NCI-H2029 treated with DMSO at 0.1 percent for 48 hours (cell line): Measurements from ENCODE around the gene UBC.
"Not testable (repeated sequence)": the region's sequence is repeated elsewhere in the genome, so short reads cannot be mapped to it uniquely, and the experiment has no call there.

Experiments
- DNase-seq: peaks from one replicate; lab custom pipeline; 2025; lab: John Stamatoyannopoulos, UW

Gene UBC

GRCh38 chr12:124915239-124916236 lies 1.1 kb upstream of the UBC start:
- no peak for DNase-seq

DNA sequence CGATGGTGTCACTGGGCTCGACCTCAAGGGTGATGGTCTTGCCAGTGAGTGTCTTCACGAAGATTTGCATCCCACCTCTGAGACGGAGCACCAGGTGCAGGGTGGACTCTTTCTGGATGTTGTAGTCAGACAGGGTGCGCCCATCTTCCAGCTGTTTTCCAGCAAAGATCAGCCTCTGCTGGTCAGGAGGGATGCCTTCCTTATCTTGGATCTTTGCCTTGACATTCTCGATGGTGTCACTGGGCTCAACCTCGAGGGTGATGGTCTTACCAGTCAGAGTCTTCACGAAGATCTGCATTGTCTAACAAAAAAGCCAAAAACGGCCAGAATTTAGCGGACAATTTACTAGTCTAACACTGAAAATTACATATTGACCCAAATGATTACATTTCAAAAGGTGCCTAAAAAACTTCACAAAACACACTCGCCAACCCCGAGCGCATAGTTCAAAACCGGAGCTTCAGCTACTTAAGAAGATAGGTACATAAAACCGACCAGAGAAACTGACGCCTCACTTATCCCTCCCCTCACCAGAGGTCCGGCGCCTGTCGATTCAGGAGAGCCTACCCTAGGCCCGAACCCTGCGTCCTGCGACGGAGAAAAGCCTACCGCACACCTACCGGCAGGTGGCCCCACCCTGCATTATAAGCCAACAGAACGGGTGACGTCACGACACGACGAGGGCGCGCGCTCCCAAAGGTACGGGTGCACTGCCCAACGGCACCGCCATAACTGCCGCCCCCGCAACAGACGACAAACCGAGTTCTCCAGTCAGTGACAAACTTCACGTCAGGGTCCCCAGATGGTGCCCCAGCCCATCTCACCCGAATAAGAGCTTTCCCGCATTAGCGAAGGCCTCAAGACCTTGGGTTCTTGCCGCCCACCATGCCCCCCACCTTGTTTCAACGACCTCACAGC lies 717 bp downstream of the UBC start:
- no peak for DNase-seq

DNA sequence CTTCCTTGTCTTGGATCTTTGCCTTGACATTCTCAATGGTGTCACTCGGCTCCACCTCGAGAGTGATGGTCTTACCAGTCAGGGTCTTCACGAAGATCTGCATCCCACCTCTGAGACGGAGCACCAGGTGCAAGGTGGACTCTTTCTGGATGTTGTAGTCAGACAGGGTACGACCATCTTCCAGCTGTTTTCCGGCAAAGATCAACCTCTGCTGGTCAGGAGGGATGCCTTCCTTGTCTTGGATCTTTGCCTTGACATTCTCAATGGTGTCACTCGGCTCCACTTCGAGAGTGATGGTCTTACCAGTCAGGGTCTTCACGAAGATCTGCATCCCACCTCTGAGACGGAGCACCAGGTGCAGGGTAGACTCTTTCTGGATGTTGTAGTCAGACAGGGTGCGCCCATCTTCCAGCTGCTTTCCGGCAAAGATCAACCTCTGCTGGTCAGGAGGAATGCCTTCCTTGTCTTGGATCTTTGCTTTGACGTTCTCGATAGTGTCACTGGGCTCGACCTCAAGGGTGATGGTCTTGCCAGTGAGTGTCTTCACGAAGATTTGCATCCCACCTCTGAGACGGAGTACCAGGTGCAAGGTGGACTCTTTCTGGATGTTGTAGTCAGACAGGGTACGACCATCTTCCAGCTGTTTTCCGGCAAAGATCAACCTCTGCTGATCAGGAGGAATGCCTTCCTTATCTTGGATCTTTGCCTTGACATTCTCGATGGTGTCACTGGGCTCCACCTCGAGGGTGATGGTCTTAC lies 1.7 kb downstream of the UBC start:
- DNase-seq = not testable (repeated sequence)

DNA sequence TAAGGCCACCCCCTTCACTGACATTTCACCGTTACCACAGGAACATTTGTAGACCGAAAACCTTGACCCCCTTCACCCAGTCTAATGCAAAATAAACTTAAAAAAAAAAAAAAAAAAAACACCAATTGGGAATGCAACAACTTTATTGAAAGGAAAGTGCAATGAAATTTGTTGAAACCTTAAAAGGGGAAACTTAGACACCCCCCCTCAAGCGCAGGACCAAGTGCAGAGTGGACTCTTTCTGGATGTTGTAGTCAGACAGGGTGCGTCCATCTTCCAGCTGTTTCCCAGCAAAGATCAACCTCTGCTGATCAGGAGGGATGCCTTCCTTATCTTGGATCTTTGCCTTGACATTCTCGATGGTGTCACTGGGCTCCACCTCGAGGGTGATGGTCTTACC lies 2.9 kb downstream of the UBC start:
- DNase-seq = not testable (repeated sequence)

DNA sequence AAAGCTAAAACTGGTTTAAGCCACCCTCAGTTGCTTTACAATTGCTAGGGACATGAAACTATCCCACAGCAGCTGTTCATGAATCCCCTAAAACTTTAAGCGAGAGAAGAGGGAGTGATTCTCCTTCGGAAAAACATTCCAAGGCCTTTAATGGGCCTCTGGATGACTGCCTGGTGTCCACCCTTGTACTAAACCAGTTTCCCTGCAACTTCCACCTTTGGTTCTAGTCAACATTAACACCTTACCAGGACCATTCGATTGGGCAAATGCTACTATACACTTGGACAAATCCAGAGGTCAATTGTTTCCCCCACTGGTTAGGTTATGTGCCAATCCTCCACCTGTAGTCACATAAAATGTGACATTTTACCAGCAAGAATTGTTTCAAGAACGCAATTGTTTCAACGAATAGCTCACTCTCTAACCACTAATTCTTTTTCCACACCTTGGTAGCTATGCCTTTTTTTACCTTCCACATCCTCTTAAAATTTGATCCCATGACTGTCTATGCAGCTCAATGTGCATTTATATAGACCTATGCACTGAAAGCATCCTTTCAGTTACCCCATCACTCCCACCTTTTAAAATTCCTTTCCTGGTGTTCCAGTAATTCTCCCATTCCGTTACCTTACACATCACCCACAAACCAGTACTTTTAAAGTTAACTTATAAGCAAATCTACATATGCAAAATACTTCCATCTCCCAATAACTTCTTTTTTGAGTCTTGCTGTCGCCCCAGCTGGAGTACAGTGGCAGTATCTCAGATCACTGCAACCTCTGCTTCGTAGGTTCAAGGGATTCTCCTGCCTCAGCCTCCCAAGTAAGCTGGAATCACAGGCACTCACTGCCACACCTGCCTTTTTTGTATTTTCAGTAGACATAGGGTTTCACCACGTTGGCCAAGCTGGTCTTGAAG lies 3.6 kb downstream of the UBC start:
- no peak for DNase-seq

DNA sequence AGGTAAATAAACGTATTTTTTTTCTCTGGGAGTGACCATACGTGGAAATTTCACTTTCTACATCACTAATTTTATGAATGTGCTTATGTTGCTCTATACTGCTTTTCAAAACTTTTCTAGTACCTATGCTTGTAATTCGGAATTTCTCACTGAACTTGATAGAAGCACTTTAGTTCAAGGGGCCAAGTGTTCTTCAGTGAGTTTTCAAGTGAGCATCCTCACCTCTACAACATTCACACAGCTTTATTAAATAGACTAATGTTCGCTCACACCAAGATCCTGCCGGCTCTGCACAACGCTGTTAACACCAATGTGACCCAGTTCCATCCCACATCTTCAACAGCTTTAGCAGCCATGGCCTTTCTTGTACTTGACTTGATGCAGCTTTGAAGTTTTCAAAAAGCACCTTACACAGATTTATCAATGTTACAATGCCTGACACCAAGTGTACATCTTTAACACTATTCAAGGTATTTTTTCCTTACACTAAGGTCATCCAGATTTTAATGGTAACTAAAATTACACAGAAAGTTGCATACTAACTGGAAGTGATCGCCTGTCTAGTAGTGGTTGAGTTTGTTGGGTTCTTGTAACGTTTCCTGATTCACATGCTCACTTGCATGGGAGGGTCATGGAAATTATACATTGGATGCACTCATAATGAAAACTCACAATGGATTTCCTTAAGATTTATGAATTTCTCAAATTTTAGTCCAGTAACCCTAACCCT lies 4.5 kb downstream of the UBC start:
- no peak for DNase-seq

DNA sequence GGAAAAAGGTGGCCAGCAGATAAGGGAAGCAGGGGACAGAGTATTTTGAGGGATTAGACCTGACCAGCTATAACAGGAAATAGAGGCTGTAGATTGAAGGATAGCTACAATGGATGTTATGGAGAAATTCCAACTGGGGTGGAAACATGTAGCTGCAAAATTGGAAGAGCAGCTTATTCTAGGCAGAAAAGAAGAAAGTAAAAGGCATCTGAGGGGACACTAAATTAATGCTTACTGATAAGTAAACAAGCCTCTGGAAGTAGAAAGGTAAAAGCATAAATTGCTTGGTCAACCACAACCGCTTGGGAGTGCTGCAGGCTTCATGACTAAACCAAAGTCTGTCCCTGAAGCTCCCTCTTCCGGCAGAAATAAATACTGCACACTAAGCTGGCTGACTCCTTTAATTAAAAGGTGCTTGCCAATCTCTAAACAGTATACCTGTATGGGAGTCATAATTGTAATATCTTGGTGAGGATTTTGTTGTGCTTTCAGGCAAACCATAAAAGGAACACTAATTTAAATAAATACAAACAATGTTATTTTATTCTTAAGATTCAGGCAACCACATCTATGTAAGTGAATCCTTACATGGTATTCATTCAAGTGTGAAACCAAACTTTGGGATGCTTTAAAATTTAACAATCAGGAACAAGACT lies 7.7 kb downstream of the UBC start:
- no peak for DNase-seq

DNA sequence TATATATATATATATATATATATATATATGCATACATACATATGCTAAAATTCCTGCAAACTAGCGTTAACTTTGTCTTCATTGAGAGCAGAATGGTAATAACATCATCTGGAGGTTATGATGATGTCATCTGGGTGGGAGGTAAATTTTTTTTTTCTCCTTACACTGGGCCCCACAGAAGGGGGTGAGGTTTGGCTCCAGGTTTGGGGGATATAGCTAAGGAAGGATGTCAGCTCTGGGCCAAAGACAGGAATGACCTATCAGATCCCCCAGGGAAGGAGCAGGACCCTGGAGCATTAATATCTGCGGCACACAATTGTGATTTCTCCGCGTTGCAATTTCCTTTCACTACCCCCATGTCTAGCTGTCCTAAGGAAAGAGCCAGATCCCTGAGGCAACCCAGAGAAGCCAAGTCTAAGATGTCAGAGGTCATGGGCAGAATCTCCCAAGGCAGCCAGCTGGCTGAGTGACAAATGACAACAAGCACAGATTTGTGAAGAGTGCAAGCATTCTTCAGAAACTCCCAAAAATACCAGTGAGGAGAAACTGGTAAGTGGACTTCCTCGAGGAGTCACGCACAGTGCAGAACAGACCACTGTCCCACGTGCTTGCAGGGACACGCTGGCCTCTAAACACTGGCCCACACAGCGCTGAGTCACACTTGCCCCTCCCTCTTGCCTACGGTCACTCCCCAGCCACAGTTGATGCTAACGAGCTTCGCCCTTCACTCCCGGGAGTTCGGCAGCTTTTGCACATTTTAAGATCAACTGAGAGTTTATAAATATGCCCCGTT lies 9.9 kb downstream of the UBC start:
- no peak for DNase-seq

DNA sequence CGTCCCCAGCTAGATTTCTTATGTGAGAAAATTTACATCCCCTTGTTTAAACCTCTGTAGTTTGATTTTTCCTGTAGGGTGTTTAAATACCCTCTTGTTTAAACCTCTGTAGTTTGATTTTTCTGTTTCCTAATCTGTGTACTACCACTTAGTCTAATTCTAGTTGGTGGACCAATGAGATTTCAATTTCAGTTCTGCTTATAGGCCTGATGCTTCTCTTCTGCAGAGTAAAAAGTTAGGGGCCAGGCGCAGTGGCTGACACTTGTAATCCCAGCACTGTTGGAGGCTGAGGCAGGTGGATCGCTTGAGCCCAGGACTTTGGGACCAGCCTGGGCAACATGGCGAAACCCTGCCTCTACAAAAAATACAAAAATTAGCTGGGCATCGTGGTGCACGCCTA lies 11.5 kb downstream of the UBC start:
- no peak for DNase-seq

DNA sequence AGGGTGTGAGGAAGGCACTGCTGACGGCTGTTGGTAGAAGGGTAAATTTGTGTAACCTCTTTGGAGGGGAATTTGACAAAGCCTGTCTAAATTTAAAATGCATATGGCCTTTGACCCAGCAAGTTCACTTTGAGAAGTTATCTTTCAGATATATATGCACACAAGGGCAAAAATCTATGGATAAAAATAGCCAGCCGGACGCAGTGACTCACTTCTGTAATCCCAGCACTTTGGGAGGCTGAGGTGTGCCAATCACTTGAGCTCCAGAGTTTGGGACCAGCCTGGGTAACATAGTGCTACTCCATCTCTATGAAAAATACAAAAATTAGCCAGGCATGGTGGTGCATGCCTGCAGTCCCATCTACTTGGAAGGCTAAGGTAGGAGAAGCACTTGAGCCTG lies 13.4 kb downstream of the UBC start:
- no peak for DNase-seq

- not testable (repeated sequence) for DNase-seq
Measured at GRCh38 chr12:124900345-124900795, 14.1 kb downstream of the UBC start.

DNA sequence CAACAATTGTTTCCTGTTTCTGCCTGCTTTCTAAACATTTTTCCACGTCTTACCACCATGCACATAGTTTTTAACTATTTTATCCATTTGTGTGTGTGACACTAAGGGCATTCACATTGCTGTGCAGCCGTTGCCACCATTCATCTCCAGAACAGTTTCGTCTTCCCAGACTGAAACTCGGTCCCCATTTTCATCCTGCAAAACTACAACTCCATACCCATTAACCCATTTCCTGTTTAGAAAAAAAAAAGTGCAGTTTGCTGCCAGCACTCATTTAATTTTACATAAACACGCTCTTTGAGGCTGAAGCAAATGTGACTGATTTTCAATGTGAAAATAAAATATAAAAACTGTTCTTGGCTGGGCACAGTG lies 15.5 kb downstream of the UBC start:
- DNase-seq = no peak

GRCh38 chr12:124898200-124898922 lies 16.1 kb downstream of the UBC start:
- DNase-seq = no peak

GRCh38 chr12:124896461-124896860 lies 18.0 kb downstream of the UBC start:
- DNase-seq = no peak

DNA sequence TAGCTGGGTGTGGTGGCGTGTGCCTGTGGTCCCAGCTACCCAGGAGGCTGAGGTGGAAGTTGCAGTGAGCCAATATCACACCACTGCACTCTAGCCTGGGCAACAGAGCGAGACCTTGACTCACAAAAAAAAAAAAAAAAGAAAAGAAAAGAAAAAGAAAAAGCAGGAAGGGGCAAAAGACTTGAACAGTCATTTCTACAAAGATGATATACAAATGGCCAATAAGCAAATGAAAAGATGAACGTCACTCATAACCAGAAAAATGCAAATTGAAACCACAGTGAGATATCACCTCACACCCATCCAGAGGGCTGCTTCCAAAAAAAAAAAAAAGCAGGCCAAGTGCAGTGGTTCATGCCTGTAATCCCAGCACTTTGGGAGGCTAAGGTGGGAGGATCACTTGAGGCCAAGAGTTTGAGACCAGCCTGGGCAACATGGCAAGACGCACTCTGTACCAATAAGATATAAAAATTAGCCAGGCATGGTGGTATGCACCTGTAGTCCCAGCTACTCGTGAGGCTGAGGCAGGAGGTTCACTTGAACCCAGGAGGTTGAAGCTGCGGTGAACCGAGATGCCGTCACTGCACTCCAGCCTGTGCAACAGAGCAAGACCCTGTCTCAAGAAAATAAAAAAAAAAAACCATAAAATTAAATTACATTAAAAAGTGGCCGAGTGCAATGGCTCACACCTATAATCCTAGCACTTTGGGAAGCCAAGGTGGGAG lies 20.5 kb downstream of the UBC start:
- no peak for DNase-seq

DNA sequence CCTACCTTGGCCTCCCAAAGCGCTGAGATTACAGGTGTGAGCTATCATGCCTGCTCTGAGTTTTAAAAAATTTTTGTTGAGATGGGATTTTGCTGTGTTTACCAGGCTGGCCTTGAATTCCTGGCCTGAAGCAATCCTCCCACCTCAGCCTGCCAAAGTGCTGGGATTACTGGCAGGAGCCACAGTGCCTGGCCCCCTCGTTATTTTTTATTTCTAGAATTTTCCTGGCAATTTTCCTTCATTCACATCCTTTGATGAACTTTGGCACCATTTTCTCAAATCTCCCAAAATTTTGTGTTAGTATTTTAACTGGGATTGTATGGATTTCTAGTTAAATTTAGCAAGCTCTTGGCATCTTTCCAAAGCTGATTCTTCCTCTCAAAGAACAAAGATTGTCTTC lies 26.2 kb downstream of the UBC start:
- DNase-seq = no peak

DNA sequence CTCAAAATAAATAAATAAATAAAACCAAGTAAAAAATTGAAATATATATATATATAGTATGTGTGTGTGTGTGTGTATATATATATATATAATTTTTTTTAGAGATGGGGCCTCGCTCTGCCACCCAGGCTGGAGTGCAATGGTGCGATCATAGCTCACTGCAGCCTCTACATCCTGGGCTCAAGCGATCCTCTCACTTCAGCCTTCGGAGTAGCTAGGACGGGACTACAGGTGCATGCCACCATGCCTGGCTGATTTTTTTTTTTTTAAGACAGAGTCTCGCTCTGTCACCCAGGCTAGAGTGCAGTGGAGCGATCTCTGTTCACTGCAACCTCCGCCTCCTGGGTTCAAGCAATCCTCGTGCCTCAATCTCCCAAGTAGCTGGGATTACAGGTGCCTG lies 26.7 kb downstream of the UBC start:
- not testable (repeated sequence) for DNase-seq
